DOHH2 (cell line): Measurements from ENCODE around the gene MYCN.
"Not testable (repeated sequence)": the region's sequence is repeated elsewhere in the genome, so short reads cannot be mapped to it uniquely, and the experiment has no call there.

Experiments
- CTCF ChIP-seq: fragments of 200-600 bp; sonication (generic); IDR thresholded peaks from one replicate; pipeline ENCODE4 v1.5.1; 2014; ENCODE audit warnings: antibody characterized with exemption, mild to moderate bottlenecking, low read depth, low read length; ENCODE audit not compliant: poor library complexity, severe bottlenecking
- EZH2phosphoT487 ChIP-seq: fragments of 200-600 bp; sonication (generic); IDR thresholded peaks from 2 replicates; pipeline ENCODE4 v1.6.1; 2017; ENCODE audit warnings: borderline replicate concordance, mild to moderate bottlenecking, antibody characterized with exemption, low read length, moderate library complexity, mixed read lengths

- not testable (repeated sequence) for TF ChIP-seq CTCF, EZH2phosphoT487
These were observed 11.3 kb upstream of the MYCN start for GRCh38 chr2:15929008-15929407.
